ENCODE measurements around the gene ZFYVE19. TPM values are rescaled to one million over a fixed set of nuclear protein-coding genes. Genes with fewer than 3 reads are reported as not detected.
A peak's percentile ranks its signal among the peaks of the same experiment; 100 is the strongest.

ZFYVE19 gene, protein sequence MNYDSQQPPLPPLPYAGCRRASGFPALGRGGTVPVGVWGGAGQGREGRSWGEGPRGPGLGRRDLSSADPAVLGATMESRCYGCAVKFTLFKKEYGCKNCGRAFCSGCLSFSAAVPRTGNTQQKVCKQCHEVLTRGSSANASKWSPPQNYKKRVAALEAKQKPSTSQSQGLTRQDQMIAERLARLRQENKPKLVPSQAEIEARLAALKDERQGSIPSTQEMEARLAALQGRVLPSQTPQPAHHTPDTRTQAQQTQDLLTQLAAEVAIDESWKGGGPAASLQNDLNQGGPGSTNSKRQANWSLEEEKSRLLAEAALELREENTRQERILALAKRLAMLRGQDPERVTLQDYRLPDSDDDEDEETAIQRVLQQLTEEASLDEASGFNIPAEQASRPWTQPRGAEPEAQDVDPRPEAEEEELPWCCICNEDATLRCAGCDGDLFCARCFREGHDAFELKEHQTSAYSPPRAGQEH
- total RNA-seq, result 32.3 TPM

DNA sequence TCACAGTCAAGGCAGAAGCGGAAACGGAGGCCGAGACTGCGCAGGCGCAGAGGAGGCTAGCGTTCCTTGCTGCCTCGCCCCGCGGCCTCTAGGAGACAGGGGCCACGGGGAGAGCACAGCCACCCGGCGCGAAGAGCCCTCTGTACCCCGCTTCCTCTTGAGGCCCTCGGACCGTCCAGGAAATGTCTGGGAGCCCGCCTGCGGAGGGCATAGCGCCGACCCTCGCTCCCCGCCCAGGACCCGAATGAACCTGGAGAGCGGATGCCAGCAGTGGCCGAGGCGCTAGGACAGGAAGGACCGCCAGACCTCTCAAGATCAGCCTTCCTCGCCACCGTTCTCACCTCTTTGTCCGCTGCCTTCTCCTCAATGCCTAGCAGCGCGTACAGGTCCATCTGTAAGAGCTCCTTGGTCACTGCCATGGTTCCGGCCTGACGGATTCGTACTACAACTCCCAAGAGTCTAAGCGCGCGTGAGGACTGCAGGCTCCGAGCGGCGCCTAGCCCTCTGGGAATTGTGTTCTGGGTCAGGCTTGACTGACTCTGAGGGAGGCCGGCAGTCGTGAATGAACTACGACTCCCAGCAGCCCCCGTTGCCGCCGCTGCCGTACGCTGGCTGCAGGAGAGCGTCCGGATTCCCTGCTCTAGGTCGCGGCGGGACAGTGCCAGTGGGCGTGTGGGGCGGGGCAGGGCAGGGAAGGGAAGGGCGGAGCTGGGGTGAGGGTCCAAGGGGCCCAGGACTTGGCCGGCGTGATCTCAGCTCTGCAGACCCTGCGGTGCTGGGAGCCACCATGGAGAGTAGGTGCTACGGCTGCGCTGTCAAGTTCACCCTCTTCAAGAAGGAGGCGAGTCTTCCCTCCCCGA lies at the start of gene ZFYVE19, which contains the start of gene DNAJC17:
ZFYVE19 (plus strand) TSS at position 62 of the 860 bp plus-strand sequence; CDS start at position 563, 501 bp downstream.
DNAJC17 (minus strand) TSS at position 446 of the 860 bp plus-strand sequence; CDS start at position 419, 27 bp downstream.
- DNase-seq (ENCODE audit: low read depth in 2 of 3, low spot score in 2 of 3), result peak; percentile 79 to 97 (median 96)

DNA sequence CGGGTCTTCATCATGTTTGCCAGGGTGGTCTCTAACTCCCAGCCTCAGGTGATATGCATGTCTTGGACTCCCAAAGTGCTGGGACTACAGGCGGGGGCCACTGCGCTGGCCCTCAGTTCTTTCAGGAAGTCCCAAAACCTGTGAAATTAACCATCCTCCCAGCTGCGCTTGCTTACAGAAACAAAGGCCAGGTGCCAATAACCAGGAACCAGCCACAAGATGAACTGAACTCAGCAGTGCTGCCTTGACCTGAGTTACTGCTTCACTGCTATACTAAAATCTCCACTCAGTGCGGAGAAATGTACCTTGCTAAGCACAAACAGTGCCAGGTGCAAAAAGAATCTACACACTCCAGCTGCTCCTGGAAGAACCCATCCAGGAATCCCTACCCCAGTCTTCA lies 46.9 kb upstream of the ZFYVE19 start:
- DNase-seq (ENCODE audit: low read depth in 2 of 3, low spot score in 2 of 3), result no peak

DNA sequence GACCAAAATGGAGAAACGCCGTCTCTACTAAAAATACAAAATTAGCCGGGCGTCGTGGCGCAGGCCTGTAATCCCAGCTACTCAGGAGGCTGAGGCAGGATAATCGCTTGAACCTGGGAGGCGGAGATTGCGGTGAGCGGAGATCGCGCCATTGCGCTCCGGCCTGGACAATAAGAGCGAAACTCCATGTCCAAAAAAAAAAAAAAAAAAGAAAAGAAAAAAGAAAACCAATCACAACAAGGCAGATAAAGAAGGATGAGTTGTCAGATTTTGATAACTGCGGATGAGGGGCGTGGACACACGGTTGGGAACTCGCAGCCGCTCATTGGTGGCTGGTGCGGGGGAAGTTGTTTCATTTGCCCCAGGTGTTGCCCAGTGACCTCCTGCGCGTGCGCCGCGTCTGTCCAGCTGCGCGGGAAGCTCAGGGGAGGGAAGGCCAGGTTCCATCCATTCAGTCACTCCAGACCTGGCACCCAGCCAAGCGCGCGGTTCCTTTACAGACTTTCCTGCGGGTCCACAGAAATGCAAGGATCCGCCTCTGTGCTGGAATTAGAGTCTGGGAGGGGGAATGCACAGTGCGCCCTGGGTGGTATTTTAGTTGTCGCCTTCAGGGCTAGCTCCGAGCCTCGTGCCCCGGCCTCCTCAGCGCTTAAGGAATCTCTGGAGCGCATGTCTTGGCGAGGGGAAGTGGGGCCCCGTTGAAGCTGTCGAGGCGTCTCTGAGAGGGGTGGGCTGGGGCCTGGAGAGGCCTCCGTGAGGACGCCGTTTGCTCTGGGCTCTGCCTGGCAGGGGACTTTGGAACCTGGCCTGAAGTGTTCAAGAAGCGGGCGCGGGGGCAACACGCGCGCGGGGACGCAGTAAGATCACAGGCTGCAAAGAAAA lies 43.7 kb upstream of the ZFYVE19 start:
- DNase-seq (ENCODE audit: low read depth in 2 of 3, low spot score in 2 of 3), result peak in 1 of 3 donors; percentile 55

DNA sequence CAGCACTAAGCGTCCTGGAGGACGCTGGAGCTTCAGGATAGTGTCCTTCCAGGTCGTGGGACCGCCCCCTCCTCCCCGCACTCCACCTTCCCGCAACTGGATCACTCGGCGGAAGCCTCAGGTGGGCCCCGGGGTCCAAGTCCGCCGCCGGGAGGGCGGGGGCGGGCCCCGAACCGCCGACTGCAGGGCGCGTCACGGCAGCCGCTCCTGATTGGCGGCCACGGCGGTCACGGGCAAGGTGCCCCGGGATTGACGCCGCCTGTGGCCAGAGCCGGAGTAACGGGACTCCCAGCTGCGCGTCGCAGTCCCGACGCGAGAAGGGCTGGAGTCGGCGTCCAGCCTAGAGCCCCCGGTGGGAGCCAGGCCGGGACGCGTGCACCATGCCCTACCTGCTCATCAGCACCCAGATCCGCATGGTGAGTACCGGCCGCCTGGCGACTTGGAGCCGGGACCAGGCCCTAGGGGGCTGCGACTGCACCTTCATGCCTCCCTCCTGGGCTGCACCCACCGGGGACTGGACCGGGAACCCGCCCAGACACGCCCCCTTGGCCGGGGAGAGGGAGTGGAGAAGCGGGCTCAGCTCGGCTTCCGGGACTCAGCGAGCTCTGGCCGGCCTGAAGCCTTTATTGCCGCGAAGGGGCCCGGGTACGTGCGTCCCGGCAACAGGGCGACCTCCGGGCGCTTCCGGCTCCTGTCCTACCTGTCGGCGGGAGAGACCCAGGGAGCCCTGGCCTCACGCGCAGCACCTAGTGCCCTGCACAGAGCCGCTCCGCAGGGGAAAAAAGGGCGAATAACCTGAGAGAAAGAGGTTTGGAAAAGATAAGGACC lies 42.9 kb upstream of the ZFYVE19 start, which contains the start of gene GCHFR:
GCHFR (plus strand) TSS at position 268 of the 828 bp plus-strand sequence; CDS start at position 381, 113 bp downstream.
- peak in 2 of 3 donors; percentile 62 to 70 for DNase-seq (ENCODE audit: low read depth in 2 of 3, low spot score in 2 of 3)

DNA sequence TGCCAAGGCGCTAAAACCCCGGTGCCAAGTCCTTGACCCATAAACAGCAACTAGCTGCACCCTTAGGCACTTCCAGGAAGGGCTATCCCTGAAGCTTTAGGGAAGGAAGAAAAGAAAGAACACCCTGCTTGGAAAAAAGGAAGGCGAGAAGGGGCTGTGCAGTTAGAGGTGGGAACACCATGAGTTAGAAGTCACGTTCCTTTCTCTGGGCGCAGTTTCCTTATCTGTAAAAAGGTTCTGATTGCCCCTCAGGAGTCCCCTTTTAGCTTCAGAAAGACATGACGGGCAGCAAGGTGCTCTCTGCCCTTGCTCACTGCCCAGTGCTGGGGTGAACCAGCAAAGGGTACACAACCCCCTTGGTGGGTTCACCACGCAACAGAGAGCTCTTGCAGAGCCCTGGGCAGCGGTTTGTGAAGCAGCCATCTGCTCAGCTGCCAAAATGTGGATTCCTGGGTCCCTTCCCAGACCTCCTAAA lies 42.2 kb upstream of the ZFYVE19 start:
- DNase-seq (ENCODE audit: low read depth in 2 of 3, low spot score in 2 of 3), result no peak

DNA sequence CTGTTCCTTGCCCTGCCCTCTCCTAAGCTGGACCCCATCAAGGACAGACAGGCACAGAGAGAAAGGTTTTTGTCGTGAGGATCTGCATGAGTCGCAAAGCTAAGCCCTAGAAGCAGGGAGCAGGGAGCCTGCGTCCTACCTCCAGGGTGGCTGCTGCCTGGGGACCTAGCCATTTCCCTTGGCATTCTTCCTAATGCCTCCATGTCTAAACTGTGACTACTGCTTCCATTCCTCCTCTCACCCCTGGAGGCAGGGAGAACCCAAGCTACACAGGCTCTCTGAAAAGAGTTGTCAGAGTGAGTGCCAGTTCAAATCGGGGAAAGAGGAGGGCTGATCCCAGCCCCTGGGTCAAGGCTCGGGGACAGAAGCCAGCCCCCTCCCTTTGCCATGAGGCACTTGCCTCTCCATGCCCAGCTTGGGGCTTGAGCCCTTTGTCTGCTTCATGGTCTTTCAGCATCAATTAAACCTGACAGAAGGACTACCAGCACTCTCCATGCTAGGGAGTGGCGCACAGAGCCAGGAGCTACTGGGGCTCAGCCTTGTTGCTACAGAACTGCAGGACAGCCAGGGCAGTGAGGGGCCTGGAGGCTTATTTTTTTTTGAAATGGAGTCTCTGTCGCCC lies 40.6 kb upstream of the ZFYVE19 start:
- DNase-seq (ENCODE audit: low read depth in 2 of 3, low spot score in 2 of 3), result no peak

DNA sequence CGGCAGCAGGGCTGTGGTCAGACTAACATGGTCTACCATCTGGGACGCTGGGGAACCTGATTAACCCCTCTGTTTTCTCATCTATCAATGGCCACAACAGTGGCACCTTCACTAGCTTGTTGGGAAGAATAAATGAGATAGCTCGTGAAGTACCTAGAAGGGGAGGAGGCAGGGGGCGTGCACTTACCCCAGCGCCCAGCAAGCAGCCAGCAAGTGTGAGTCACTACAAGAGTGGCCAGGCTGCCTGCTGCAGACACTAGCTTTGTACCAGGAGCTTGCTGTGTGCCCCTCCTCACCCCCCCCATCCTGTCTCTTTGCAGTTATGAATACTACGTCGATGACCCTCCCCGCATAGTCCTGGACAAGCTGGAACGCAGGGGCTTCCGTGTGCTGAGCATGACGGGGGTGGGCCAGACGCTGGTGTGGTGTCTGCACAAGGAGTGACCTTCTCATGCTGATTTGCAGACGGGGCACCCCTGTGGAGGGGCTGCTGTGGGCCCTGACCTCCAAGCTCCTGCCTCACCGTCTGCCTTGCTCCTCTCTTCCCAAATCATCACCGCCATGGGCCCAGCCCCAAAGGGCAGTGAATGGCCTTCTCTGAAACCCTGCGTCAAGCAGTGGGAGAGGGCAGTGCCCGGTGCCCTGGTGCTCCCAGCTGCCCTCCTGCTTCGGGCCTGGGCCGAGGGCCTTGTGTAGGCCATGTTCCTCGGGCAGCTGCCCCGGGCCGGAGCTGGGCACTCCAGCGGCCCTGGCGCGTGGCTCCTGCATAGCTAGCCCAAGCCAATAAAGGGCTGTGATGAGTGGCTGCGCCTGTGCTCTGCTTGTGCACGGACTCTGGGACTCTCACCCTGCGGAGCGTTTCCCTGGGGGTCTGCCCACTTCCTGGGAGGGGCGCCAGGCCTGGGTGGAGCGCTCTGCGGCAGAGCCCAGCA lies 39.7 kb upstream of the ZFYVE19 start:
- no peak for DNase-seq (ENCODE audit: low read depth in 2 of 3, low spot score in 2 of 3)

DNA sequence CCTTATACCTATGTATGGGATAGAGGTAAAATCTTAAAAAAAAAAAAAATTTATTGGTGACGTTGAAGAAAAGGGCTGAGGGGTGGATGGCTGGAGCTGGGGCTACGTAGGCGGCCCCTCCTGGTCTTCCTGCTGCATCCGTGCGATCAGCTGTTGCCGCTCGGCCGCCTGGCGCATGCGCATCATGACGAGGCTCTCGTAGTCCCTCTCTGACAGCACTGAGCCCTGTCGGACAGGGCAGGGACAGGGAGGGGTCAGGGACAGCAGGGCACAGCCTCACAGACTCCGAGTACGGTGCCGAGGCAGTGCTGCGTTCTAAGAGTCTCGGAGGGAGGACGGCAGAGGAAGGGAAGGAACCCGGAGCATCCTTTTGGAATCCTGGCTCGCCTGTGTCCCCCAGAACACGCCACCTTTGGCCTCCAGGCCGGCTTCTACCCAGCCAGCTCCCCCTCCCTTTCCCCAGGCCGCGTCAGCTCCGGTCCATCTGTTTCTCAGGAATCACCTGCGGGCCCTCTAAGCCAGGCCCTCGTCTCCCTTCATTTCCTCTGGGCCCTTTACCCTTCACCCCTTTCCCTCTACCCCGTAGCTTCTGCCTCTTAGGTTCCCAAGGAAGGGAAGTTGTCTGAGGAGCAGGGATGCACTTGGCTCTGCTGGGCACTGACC lies 38.9 kb upstream of the ZFYVE19 start:
- no peak for DNase-seq (ENCODE audit: low read depth in 2 of 3, low spot score in 2 of 3)

DNA sequence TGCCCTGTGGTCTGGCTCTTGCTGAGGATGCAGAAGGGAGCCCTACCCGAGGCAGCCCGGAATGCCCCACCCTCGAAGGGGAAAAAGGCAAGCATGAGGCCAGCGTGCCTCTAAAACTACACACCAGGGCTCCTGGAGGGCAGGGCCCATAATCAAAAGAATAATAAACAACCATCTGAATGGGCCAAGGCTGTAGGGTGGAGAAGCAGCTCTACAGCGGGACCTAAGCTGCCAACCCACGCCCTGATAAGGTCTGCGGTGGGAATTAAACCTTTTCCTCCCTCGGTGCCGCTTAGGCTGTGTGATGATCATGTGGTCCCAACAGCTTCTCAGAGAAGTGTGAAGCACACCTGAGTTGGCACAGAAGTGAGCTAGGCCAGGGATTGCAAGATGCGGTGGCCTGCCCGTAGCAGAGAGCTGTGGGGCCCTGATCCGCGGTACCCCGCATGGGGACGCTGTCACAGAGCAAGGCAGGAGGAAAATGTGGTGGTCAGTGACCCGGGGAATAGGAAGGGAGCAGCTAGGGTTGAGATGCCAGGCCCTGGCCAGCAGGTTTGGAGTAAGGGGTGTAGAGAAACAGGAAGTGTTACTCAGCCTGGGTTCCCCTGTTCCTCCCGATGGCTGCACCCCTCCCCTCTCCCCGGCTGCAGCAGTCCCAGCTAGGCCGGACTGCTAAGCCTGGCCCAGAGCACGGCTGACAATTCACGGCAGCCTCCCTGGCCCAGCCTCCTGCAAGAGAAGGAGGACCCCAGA lies 38.2 kb upstream of the ZFYVE19 start:
- DNase-seq (ENCODE audit: low read depth in 2 of 3, low spot score in 2 of 3), result peak in 2 of 3 donors; percentile 49 to 64

DNA sequence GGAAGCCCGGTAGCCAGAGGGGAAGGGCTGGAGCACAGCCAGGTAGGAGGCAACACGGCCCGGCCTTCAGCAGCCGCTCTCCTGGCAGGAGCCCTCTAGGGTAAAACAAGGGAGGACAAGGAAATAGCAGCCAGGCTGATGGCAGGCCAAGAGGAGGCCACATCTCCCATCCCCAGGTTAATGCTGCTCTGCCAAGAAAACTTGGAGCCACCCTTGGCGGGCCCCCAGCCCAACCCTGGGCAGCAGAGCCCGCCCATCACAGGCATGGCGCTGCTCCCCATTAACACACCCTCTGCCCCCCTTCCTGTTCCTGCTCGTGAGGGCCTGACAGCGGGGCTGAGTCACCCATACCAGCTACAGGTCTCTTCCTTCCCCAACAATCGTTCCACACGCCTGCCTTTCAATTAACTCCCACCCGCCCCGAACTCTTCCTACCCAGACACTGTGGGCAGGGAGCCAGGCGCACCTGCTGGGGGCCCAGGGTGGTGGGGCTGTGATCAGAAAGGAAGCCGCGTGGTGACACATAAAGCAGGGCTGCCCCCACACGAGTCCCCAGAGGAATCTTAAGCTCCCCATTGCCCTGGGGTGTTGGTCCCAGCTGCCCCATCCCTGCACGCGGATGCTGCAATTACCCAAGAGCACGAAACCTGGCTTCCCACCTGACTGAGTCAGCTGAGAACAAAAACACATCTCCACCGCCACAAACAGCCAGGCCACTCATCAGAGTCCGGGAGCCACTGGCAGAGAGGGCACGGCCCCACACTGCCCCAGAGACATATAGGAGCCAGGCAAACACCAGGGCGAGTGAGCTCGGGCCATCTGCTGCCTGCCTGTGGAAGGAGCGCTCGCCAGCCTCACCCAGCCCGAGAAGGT lies 37.4 kb upstream of the ZFYVE19 start, which contains the start of gene C15orf62:
C15orf62 (plus strand) TSS at position 707 of the 873 bp plus-strand sequence. CDS start 516 bp downstream, outside the sequence.
- peak in 2 of 3 donors; percentile 91 to 92 for DNase-seq (ENCODE audit: low read depth in 2 of 3, low spot score in 2 of 3)

DNA sequence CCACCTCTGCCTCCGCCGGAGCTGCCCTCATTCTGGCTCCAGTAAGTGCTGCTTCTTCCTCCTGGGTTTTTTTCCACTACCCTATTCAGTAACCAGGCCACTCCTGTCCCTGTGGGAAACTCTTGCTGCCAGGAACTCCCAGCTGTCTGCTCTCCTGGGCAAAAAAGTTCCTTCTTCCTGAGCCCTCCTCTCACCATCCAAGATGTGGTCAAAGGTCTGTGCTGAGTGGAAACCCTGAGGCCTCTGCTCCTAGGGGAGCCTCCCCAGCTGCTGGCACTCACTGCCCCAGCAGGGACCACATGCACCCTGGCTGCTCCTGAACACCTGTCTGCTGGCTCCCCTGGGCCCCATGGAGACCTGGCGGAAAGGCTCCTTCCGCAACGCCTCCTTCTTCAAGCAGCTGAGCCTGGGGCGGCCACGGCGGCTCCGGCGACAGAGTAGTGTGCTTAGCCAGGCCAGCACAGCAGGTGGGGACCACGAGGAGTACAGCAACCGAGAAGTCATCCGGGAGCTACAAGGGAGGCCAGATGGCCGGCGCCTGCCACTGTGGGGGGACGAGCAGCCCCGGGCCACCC lies 36.7 kb upstream of the ZFYVE19 start:
- peak in 1 of 3 donors; percentile 37 for DNase-seq (ENCODE audit: low read depth in 2 of 3, low spot score in 2 of 3)

DNA sequence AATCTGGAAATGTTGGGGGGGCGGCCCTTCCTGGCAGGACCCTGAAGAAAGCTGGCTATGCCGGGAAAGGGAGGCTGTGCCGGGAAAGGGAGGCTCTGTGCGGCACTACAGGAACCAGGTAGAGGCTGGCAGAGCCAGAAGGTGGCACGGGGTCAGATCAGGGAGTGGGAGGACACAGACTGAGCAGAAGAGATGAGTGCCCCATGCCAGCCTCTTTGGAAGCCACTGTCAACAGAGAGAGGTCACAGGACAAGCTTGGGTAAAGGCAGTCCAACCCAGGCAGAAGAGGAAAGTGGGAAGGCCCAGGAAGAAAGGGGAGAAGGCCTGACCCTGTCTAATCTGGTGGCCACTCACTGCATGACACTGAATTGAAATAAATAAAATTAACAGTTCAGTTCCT lies 35.6 kb upstream of the ZFYVE19 start:
- DNase-seq (ENCODE audit: low read depth in 2 of 3, low spot score in 2 of 3), result no peak

DNA sequence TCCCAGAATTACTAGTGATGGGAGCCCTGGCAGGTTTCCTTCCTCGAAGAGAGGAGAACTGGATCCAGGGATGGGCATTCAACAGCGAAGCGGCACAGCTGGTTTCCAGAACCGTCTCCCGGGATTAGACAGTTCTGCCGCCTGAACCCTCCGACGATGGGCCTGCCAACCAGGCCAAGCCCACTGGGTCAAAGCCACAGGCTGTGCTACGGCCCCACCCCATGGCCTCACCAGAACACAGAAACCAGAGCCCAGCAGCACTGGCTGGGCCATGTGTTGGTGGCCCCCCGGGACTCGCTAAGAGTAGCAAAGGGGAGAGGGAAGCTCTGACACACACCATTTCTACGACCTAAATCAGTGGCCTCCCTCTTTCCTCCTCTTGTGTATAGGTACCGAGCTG lies 34.9 kb upstream of the ZFYVE19 start:
- DNase-seq (ENCODE audit: low read depth in 2 of 3, low spot score in 2 of 3), result no peak

DNA sequence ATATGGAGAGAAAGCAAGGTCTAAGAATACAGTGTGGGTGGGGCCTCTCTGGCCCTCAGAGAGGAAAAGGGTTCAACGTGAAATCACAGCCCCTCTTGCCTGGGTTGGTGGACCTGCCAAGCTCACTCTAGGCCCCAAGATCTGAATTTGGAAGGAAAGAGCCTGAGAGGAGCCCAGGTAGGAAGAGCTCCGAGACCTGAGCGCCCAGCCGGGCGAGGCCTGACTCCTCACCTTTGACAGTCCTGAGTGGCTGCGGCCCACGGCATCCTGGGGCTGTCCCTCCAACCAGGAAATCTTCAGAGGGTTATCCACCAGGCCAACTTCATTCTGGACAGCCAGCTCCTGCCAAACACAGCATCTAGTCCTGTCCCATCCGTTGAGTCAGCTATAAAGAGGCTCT lies 33.4 kb upstream of the ZFYVE19 start:
- DNase-seq (ENCODE audit: low read depth in 2 of 3, low spot score in 2 of 3), result no peak

DNA sequence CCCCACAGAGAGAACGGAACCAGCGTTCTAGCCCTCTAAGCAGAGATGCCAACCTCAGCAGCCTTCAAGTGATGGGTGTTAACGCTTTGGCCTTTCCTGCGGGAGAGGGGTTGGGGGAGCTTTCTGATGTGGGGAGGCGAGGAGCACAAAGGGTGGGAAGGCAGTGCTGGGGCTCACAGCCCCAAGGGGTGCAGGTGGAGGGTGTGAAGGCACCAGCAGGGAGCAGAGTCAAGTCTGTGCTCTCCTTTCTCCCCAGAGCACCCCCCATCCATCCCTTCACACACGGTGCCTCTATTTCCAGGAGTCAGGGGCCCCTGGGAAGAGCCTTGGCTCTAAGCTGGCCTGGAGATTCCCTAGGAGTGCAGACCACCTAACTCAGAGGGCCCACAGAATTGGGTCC lies 33.0 kb upstream of the ZFYVE19 start:
- no peak for DNase-seq (ENCODE audit: low read depth in 2 of 3, low spot score in 2 of 3)
